ENCODE measurements around the gene SELENBP1. TPM values are rescaled to one million over a fixed set of nuclear protein-coding genes. Genes with fewer than 3 reads are reported as not detected.

SELENBP1 gene
- total and polyA plus RNA-seq, 7 donors = 12.7 to 89.2 (median 41.2) TPM

GRCh38 chr1:151347523-151348246, 24.8 kb downstream of the SELENBP1 start:
- H3K4me3 ChIP-seq = peak overlapping the region; percentile 88
- ATAC-seq = no peak
- TF ChIP-seq, protein P1, sequence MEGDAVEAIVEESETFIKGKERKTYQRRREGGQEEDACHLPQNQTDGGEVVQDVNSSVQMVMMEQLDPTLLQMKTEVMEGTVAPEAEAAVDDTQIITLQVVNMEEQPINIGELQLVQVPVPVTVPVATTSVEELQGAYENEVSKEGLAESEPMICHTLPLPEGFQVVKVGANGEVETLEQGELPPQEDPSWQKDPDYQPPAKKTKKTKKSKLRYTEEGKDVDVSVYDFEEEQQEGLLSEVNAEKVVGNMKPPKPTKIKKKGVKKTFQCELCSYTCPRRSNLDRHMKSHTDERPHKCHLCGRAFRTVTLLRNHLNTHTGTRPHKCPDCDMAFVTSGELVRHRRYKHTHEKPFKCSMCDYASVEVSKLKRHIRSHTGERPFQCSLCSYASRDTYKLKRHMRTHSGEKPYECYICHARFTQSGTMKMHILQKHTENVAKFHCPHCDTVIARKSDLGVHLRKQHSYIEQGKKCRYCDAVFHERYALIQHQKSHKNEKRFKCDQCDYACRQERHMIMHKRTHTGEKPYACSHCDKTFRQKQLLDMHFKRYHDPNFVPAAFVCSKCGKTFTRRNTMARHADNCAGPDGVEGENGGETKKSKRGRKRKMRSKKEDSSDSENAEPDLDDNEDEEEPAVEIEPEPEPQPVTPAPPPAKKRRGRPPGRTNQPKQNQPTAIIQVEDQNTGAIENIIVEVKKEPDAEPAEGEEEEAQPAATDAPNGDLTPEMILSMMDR (IDR thresholded peaks at IDR 0.05) = no peak

DNA sequence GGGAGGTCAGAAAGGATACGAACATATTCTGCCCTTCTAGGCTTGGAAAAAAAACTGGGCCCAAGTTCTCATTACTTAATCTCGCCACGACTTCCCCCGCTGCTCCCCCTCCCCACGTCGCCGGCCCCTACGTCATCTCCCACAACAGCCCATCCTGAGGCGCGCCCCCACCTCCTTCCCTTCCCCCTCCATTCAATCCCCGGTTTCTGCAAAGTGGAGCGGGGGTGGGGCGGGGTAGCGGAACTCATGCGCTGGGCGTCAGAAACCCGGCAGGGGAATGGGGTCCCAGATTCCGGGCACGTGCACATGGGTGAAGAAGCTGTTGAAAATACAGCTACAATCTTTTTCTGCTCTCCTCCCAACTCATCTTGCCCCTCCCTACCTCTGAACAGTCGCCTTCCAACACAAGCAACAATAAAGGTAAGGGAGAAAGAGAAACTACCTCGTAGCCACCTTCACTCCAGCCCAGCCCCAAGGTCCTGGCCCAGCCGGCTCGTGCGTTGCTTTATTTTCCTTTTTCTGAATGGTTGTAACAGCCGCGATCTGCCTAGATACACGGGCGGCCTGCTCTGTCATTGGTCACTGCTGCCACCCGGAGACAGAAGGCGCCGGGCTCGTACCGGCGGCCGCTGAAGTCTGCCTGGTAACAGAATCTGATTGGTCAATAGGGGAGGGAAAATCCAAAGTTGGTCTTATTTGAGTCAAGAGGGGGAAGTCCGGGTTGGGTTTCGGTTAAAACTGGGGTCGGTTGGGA, 25.6 kb downstream of the SELENBP1 start, which contains the start of gene RFX5:
TSS of gene RFX5 (minus strand) at position 484 of the 754 bp plus-strand sequence. CDS start 932 bp downstream, outside the sequence.
- peak within 1 kb of the TSS; percentile 88 for H3K4me3 ChIP-seq

More at GRCh38 chr1:151347523-151348246, 24.8 kb downstream of the SELENBP1 start:
- Histone ChIP-seq H3K27me3 (ENCODE audit: insufficient read depth in 3 of 3, low read length in 2 of 3) (no peaks in the 10 kb centered on the region), H3K36me3 (ENCODE audit: insufficient read depth in 1 of 2, low read depth in 1 of 2) (peaks cover 0 to 35% of the 10 kb centered on the region in 2 donors), H3K27ac (peak overlapping the region; percentile 91), H3K9me3 (peaks cover 5% of the 10 kb centered on the region), H3K4me1 (peaks cover 16% of the 10 kb centered on the region)
- WGBS, 3 donors = 25 to 30% (median 27%) methylated on average over 12 of the region's 12 CpGs
- no peak for DNase-seq
- intact Hi-C loops (cut with DNase I) = loop anchor here (2.0 to 10.0 kb wide), 3 partner anchors 47 to 150 kb away; partner anchors contain the start of genes PSMB4 (in 2 of the 2) and PIP5K1A (in 1 of the 2)

DNA sequence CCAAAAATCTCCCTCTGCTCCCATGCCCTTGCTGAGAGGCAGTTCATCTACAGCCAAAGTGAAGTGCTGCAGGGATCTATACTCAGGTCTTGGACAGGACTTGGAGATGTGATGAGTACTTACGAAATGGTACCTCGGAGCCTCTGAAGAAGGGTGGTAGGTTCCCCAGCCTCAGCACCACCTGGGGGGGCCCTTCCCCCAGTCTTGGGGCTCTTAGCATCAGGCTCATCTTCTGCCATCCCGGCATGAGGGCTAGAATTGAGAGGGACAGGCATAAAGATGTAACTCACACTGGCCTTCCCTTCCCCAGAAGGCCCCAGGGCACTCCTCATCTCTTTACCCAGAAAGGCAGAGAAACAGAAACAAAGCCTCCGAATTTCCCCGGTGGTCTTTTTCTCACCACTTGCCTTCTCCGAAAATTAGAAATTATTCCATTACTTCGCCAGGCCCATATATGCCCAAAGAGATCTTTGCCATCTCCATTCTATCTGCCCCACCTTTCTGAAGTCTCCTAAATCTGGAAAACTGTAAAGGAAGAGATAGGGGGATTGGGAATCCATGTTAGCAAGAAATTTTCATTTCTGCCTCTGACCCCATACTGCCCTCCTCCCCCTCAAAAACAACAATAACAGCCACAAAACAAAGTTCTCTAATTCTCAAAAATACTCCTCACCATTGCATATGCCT, 26.3 kb downstream of the SELENBP1 start:
- H3K27me3 ChIP-seq (ENCODE audit: insufficient read depth in 3 of 3, low read length in 2 of 3) = no peaks in the 10 kb centered on the region
- no peak for DNase-seq
- intact Hi-C loops (cut with DNase I) = loop anchor here (2.0 to 10.0 kb wide), 3 partner anchors 49 to 149 kb away; partner anchors contain the start of genes PSMB4 (in 2 of the 2) and PIP5K1A (in 1 of the 2)
- peaks cover 4% of the 10 kb centered on the region for H3K9me3 ChIP-seq
- H3K27ac ChIP-seq = peak overlapping the region; percentile 91
- TF ChIP-seq, protein P1 (IDR thresholded peaks at IDR 0.05) = no peak
- peak overlapping the region; percentile 88 for H3K4me3 ChIP-seq
- 45 to 64% (median 49%) methylated on average over 7 of the region's 7 CpGs for WGBS, 3 donors
- peaks cover 16% of the 10 kb centered on the region for H3K4me1 ChIP-seq
- no peak for ATAC-seq
- peaks cover 0 to 48% of the 10 kb centered on the region in 2 donors for H3K36me3 ChIP-seq (ENCODE audit: insufficient read depth in 1 of 2, low read depth in 1 of 2)

More for the DNA sequence above, 25.6 kb downstream of the SELENBP1 start, which contains the start of gene RFX5:
- Histone ChIP-seq H3K27ac (peak within 1 kb of the TSS; percentile 91), H3K4me1 (peaks cover 16% of the 10 kb centered on the region), H3K9me3 (peaks cover 5% of the 10 kb centered on the region), H3K27me3 (ENCODE audit: insufficient read depth in 3 of 3, low read length in 2 of 3) (no peaks in the 10 kb centered on the region), H3K36me3 (ENCODE audit: insufficient read depth in 1 of 2, low read depth in 1 of 2) (peaks cover 0 to 42% of the 10 kb centered on the region in 2 donors)
- peak; percentile 92 to 96 for DNase-seq
- ATAC-seq = peak; percentile 98 to 99 (median 99)
- TF ChIP-seq, protein P1 (IDR thresholded peaks at IDR 0.05) = no peak
- intact Hi-C loops (cut with DNase I) = loop anchor here (2.0 to 10.0 kb wide), 3 partner anchors 48 to 150 kb away; partner anchors contain the start of genes PSMB4 (in 2 of the 2) and PIP5K1A (in 1 of the 2)
- WGBS, 3 donors = 0 to 1% (median 1%) methylated on average over 38 of the region's 38 CpGs

DNA sequence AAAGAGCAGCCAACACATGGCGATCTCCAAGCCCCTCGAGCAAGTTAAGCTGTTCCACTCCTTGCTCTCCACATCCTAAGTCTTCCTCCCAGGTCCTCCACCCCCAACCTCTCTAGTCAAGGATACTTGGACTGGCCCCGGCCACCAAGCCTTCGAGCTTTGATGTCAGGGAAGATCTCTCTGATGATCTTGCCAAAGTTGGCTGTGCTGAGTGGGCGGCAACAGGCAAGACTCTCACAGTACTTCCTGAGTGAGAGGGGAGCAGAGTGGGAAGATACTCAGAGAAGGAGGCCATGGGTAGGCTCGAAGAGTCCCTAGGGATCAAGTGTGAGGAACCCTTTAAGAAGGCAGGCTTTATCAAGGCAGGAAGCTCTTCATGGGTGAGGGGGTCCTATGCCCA, 28.2 kb downstream of the SELENBP1 start:
- intact Hi-C loops (cut with DNase I) = loop anchor here in 1 of 2 donors (10.0 kb wide), 1 partner anchor 51 kb away; the partner anchor contains the start of gene PSMB4
- Histone ChIP-seq H3K36me3 (ENCODE audit: insufficient read depth in 1 of 2, low read depth in 1 of 2) (peaks cover 0 to 48% of the 10 kb centered on the region in 2 donors), H3K9me3 (no peaks in the 10 kb centered on the region), H3K4me1 (peaks cover 16% of the 10 kb centered on the region), H3K4me3 (no peak overlapping the region), H3K27me3 (ENCODE audit: insufficient read depth in 3 of 3, low read length in 2 of 3) (no peaks in the 10 kb centered on the region), H3K27ac (no peak overlapping the region)
- TF ChIP-seq, protein P1 (IDR thresholded peaks at IDR 0.05) = no peak
- ATAC-seq (no peak), DNase-seq (no peak)
- 79 to 87% (median 84%) methylated on average over 6 of the region's 6 CpGs for WGBS, 3 donors
